GM19043 (cell line): Measurements from ENCODE around the gene IPO11.
"Not testable (repeated sequence)": the region's sequence is repeated elsewhere in the genome, so short reads cannot be mapped to it uniquely, and the experiment has no call there.

Experiments used
- ATAC-seq: cut with Tn5 transposase; IDR thresholded peaks from one replicate; pipeline ENCODE4 v1.9.1; 2021; ENCODE audit warnings: low read depth; ENCODE audit not compliant: unreplicated experiment

IPO11 gene

DNA sequence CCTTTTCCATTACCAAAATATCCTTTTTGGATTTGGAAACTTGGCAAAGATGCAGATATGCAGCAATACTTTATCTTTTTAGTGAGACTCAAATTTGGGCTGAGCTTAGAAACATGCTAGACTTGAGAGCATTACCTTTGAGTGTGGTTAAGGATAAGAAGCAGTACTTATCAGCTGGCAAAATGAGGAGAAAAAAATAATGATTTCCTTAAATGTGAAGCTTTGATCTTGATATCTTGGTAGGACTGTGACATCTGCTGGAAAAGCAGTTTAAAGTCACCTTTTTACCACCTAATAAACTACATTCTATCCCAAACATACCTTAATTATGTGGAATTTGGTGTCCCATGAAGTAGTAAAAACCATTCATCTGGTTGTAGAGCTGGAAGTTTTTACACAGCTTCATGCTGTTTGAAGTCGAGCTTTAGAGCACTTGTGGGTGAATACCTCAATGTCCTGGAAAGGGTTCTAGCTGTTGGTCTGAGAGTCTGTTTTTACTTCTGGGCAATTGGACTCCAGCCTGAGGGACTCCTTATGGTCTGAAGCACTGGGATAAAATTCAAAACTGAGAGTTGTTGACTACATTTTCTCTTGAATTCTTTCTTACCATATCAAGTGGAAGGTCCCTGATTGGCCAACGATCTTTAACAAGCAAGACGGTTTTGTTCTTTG lies 219.5 kb downstream of the IPO11 start:
- ATAC-seq: no peak

DNA sequence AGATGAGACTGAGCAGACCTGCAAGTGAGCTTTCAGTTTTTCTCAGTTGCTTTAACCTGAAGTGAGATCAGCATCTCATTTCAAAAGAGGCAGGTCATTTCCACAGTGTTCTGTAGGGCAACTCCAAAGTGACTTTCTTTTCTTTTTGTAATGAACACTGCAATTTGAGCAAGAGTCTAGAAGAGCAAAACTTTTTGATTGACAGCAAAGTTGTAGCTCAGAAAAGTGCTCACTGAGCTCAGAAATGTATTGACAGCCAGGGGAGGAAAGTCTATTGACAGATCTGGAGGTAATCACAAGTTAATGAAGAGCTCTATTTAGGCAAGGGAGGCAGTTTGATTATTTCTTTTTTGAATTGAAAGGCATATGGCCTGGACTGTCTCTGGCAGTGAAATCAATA lies 220.7 kb downstream of the IPO11 start:
- ATAC-seq: no peak

DNA sequence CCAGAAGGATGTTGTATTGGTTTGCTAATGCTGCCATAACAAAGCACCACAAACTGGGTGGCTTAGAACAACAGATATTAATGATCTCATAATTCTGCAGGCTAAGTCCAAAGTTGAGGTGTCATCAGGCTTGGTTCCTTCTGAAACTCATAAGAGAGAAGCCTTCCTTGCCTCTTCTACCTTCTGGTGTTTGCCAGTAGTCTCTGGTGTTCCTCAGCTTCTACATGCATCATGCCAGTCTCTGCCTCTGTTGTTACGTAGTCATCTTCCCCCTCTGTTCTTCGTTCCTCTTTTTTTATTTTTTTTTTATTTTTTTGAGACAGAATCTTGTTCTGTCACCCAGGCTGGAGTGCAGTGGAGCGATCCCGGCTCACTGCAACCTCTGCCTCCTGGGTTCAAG lies 227.9 kb downstream of the IPO11 start:
- no peak for ATAC-seq

DNA sequence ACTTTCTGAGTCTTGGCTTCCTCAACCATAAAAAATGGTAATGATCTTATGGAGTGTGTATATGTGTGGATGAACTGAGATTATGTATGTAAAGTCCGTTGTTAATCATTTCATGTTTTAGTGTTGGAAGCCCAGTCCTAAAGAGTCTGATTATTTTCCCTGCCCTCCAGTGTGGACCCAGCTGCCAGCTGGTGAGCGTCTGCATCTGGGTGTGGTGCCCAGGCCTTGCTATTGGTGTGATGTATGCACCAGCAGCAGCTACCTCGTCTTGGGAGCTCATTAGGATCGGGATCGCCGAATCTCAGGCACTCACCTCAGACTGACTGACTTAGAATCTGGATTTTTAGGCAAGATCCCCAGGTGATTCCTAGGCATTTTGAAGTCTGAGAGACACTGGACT lies 229.9 kb downstream of the IPO11 start:
- no peak for ATAC-seq

DNA sequence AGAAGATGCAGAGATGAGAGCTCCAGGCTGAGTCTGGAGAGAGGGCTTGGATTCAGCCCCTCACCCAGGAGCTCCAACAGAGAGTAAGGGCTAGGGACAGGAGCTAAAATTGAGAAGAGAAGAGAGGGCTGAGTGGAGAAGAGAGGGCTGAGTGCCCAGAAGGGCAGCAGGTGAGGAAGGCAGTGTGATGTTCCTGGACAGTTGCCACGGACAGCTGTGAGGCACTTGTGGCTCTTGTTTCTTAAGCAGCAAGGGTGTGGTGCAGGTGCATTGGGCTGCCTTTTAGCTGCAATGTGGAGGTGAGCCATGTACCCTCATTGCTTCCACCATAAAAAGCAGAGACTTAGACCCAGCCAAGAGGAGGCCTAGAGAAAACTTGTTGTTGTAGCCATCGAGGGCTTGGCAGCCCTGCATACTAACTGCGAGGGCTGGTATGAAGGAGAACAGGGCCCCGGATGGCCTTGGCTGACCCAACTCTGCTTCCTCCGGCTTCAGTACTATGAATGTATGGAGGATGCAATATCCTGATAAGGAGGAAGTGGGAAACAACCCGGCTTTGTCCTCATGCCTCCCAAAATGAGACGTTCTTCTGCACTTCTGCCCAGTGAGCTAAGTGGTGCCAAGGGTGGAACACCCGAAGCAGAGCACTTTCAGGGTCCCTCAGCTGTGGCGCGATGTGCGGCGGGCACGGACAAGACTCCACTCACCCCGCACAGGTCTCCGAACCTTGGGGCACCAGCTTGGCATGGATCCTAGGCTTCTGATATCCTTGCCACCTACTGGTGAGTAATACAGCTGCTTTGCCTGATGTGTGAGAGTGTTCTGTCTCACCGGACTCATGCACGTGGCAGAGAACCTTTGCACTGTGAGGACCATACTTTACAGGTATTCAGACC lies 231.2 kb downstream of the IPO11 start:
- ATAC-seq: no peak

DNA sequence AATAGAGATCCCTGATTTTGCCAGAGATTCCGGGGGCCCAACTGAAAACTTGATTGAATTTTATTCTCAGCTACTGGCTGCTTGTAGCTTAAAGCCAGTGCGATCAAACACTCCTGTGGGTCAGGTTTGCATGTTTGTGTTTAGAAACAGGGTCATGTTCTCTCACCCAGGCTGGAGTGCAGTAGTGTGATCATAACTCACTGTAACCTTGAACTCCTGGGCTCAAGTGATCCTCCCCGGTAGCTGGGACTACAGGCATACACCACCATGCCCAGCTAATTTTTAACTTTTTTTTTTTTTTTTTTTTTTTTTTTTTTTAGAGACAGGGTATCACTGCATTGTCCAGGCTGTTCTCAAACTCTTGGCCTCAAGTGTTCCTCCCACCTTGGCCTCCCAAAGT lies 232.7 kb downstream of the IPO11 start:
- ATAC-seq: no peak

DNA sequence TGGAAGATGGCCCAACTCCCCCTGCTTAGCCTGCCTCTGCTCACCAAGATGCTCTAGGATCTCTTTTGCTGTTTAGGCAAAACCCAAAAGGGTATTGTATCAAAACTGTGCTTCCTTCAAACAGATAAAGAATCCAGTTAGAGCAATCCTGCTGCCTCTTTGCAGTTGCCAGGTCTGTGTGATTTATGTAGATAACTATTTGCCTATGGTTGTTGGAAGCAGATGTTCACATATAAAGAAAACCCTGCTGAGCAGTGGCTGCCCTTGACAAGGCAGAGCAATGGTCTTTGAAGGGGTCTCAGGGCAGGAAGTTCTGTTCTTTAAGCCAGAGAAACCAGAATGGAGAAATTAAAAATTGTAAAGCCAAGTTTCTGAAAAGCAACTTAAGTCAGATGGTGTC lies 234.7 kb downstream of the IPO11 start:
- ATAC-seq: no peak

DNA sequence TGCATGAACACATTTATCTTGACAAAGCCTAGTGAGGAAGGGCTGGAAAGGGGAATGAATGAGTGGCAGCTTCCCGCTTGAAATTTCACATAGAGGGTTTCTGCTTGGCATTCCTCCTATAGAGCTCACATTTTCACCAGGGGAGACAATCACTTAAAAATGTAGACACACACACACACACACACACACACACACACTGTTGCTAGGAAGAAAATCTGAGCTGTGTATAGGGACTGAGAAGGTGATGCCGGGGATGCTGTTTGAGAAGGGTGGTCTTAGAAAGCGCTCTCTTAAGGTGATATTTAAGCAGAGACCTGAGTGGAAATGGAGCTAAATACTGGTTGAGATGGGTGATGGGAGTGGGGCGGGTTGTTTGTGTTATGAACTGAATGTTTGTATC lies 236.5 kb downstream of the IPO11 start:
- ATAC-seq: no peak

DNA sequence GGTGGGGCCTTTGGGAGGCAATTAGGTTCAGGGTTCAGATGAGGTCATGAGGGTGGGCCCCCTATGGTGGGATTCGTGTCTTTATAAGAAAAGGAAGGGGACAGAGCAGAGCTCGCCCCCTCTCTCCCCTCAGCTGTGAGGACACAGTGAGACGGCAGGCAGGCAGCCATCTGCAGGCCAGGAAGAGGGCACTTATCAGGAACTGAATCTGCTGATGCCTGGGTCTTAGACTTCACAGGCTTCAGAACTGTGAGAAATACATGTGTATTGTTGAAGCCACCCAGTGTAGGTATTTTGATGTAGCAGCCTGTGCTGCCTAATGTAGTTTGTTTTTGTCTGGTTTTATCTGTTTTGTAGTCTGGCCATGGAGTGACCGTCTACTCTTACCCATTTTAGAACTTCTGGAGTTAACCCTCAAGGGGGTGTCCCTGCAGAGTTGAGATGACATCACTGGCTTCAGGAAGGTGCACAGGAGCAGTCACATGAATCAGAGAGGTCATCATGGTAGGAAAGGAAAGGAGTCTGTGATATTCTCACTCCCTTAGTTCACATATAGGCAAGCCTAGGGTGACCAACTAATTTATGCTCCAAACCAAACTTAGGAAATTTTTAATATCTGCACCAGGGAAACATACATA lies 237.0 kb downstream of the IPO11 start:
- ATAC-seq: no peak

DNA sequence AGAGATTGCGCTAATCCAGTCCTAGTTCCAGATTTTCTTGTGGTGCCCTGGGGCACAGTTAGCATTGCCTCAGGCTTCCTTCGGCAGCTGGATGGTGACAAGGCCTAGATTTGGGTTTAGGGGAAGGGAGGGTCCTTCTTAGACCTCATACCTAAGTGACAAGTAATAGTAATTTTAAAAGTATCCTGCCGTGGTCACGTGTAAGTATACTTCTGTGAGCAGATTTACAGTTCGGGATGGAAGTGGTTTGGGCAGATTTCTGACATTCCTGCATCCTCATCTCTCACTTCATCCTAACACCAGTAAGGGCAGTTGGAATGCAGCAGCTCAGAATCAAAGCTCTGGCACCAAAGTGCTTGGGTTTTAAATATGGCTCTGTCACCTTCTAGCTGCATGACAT lies 237.6 kb downstream of the IPO11 start:
- no peak for ATAC-seq

DNA sequence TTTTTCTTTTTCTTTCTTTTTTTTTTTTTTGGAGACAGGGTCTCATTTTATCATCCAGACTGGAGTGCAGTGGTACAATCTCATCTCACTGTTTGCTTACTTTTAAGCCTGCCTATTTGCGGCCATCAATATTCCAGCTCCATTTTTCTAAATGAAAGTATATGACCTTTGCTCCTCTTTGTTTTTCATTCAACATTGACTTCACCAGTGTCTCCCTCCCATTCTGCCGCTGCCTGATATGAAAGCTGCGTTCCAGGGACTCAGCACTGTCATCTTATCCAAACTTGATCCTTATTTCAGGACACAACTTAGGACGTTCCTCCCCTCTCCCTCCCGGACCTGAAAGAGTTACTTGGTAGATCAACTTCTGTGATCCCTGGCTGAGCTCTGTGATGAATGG lies 239.7 kb downstream of the IPO11 start:
- ATAC-seq: no peak

DNA sequence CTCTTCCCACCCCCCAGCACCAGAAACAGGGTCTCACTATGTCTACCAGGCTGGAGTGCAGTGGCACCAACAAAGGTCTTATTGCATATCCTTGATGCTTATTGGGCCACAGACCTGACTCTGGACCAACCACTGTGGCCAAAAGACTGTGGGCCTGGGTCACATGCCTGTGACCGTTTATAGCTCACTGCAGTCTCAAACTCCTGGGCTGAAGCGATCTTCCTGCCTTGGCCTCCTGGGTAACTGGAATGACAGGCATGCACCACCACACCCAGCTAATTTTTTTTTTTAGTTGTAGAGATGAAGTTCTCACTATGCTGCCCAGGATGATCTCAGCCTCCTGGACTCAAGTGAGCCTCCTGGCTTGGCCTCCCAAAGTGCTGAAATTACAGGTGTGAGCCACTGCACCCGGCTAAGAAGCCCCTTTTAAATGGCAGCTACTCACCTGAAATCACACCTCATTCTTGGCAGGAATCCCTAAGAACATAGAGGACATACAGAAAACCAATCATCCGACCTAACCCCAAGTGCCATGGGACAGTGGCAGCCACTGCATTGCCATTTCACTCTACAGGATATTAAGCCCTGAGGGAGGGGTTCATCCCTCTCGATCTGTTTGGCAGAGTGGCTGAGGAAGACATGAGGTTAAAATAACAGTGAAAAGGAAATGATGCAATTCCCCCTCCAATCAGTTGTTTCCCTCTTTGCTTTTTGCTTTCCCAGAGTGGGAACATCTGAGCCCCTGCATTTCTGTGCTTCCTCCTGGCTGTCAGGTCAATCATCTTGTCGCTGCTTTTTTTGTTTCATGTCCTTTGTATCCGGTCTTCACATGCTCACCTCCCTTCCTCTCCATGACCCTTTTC lies 240.7 kb downstream of the IPO11 start:
- no peak for ATAC-seq

DNA sequence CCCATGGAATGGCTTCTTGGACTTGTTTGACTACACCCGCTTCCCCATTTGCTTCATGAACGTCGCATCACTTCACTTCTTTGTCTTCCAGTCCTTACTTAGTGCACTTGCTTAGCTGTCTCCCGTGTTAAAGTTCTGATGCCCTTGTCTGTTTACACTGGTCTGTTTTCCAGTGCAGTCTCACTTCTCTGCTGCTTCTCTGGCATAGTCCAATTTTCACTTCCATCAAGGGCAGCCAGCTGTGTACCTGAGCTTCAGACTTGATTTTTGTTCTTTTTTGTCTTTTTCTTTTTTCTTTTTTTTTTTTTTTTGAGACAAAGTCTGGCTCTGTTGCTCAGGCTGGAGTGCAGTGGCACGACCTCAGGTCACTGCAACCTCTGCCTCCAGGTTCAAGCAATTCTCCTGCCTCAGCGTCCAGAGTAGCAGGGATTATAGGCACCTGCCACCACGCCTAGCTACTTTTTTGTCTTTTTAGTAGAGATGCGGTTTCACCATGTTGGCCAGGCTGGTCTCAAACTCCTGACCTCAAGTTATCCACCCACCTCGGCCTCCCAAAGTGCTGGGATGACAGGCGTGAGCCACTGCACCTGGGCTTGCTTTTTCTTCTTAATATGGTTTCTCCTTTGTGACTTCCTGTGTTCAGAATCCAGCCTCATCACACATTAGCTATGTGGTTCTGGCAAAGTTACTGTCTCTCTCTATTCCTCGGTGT lies 241.5 kb downstream of the IPO11 start:
- ATAC-seq: no peak

DNA sequence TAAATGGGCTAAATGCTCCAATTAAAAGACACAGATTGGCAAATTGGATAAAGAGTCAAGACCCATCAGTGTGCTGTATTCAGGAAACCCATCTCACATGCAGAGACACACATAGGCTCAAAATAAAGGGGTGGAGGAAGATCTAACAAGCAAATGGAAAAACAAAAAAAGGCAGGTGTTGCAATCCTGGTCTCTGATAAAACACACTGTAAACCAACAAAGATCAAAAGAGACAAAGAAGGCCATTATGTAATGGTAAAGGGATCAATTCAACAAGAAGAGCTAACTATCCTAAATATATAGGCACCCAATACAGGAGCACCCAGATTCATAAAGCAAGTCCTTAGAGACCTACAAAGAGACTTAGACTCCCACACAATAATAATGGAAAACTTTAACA lies 245.2 kb downstream of the IPO11 start:
- not testable (repeated sequence) for ATAC-seq

DNA sequence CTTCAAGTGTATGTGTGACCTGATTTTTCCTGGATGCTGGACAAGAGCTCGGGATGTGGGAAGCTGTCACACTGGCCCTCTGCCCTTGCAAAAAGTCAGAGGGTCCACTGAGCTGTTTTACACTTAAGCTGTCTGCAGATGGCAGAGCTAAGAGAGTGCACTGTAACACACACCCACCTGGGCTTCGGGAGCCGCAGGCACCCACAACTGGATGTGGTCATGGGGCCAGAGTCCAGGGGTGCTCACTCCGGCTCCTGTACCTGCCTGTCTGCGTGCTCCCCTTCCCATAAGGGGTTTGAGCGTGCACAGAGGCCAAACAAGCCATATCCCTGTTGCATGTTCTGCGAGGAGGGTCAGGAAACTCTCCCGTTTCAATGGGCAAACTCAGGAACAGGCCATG lies 248.6 kb downstream of the IPO11 start:
- ATAC-seq: no peak

DNA sequence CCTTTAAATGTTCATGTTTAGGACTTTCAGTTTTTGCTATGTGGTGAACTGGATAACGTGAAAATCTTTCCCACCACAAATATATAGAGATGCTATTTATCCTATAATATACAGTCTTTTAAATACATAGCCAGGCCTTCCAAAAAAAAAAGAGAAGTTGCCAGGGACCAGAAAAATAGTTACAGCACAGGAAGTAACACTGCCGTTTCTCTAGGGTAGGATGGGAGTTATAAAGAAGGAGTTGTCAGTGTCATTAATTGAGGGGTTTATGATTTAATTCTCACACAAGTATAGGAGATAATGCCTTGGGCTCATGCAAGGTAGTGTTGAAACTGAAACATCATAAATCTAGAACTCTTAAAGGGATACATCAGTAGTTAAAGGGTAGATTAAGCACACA lies 250.0 kb downstream of the IPO11 start:
- no peak for ATAC-seq

DNA sequence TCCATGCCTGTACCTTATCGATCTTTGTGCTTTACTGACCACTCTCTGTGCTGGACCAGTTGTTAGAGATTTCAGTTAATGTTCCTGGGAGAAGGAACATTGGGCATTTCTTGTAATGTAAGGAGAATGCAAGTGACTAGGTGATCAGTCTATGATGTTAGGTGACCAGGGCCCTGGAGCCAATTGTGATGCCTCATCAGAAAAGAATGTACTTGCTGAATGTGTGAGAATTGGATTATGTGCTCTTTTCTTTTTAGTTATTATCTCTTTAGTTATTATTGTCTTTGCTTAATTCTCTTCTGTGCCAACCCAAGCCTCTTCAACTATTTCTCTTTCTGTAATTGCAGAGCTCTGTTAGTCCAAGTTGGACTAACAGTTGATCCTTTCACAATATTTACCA lies 258.9 kb downstream of the IPO11 start:
- ATAC-seq: no peak

DNA sequence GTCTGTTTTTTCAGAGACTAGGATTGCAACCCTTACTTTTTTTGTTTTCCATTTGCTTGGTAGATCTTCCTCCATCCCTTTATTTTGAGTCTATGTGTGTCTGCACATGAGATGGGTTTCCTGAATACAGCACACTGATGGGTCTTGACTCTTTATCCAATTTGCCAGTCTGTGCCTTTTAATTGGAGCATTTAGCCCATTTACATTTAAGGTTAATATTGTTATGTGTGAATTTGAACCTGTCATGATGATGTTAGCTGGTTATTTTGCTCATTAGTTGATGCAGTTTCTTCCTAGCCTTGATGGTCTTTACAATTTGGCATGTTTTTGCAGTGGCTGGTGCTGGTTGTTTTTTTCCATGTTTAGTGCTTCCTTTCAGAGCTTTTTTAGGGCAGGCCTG lies 264.0 kb downstream of the IPO11 start:
- ATAC-seq: not testable (repeated sequence)
